Caco-2 (cell line): ENCODE measurements around the gene UST. TPM values are rescaled to one million over a fixed set of nuclear protein-coding genes. Genes with fewer than 3 reads are reported as not detected.

ENCODE experiments used
- Bru-seq: library from RNA; stranded (reverse); fragments of 400-500 nt; gene quantifications from one replicate; lab custom pipeline; 2021; lab: Mats Ljungman, UMichigan
- BruChase-seq, 2 experiments: library from RNA; stranded (reverse); fragments of 400-500 nt; gene quantifications; one replicate each; lab custom pipeline; 2021; lab: Mats Ljungman, UMichigan
- BruUV-seq: library from RNA; stranded (reverse); fragments of 400-500 nt; replicated peaks from 2 replicates; lab custom pipeline; 2021; lab: Mats Ljungman, UMichigan
- CTCF ChIA-PET: fragments of 300-600 bp; sonication (Branson Sonifier 250); formaldehyde crosslinking; loops from one replicate; lab custom pipeline; 2022; ENCODE audit warnings: antibody characterized with exemption; lab: Charles Lee
- POLR2A ChIA-PET: fragments of 300-600 bp; sonication (Branson Sonifier 250); formaldehyde crosslinking; loops from one replicate; lab custom pipeline; 2022; ENCODE audit warnings: antibody characterized with exemption; lab: Charles Lee
- DNase-seq, 2 experiments: peaks; one replicate each; pipeline versions ENCODE4 v3.0.0 to v3.0.0-alpha.2; 2020 to 2022
- H3K27me3 ChIP-seq: replicated peaks from 2 replicates; pipeline ENCODE4 v1.6.0; 2011; ENCODE audit warnings: low read length; ENCODE audit not compliant: control insufficient read depth, insufficient read depth
- H3K36me3 ChIP-seq: 2 replicates; pipeline ENCODE4 v1.5.1; 2011; ENCODE audit warnings: low read length; ENCODE audit not compliant: control insufficient read depth, insufficient read depth
- H3K4me1 ChIP-seq: fragments of 250-450 bp; sonication (Bioruptor Pico); 2 replicates; pipeline ENCODE4 v1.5.1; 2020; ENCODE audit warnings: mild to moderate bottlenecking
- H3K4me3 ChIP-seq: 2 replicates; pipeline ENCODE4 v1.5.1; 2011; ENCODE audit warnings: low read depth, mild to moderate bottlenecking, control low read depth, low read length
- H3K9me3 ChIP-seq: fragments of 250-450 bp; sonication (Bioruptor Pico); 2 replicates; pipeline ENCODE4 v1.5.1; 2020; ENCODE audit warnings: mild to moderate bottlenecking, moderate library complexity
- H3K27ac Mint-ChIP-seq: one replicate; pipeline ENCODE4 v1.8.0; 2022; ENCODE audit warnings: mixed read lengths; ENCODE audit not compliant: unreplicated experiment
- H3K27me3 Mint-ChIP-seq: one replicate; pipeline ENCODE4 v1.8.0; 2022; ENCODE audit warnings: mixed read lengths; ENCODE audit not compliant: insufficient read depth, unreplicated experiment
- H3K36me3 Mint-ChIP-seq: one replicate; pipeline ENCODE4 v1.8.0; 2022; ENCODE audit warnings: mild to moderate bottlenecking, mixed read lengths; ENCODE audit not compliant: insufficient read depth, unreplicated experiment
- H3K4me1 Mint-ChIP-seq: one replicate; pipeline ENCODE4 v1.8.0; 2022; ENCODE audit warnings: low read depth, mixed read lengths; ENCODE audit not compliant: unreplicated experiment
- H3K4me3 Mint-ChIP-seq: one replicate; pipeline ENCODE4 v1.8.0; 2022; ENCODE audit warnings: mild to moderate bottlenecking, moderate library complexity, mixed read lengths; ENCODE audit not compliant: unreplicated experiment
- H3K9me3 Mint-ChIP-seq: one replicate; pipeline ENCODE4 v1.8.0; 2022; ENCODE audit warnings: mixed read lengths; ENCODE audit not compliant: unreplicated experiment
- CTCF ChIP-seq, 2 experiments: fragments of 200-600 bp in 1 of 2; IDR thresholded peaks; 1 replicate in 1 of 2; 2 replicates in 1 of 2; pipeline versions ENCODE4 v1.5.1 to v1.8.0; 2011 to 2022; ENCODE audit warnings: antibody characterized with exemption in 1 of 2, control low read depth in 1 of 2, inconsistent platforms in 1 of 2, low read depth in 1 of 2, low read length in 1 of 2, mild to moderate bottlenecking in 1 of 2, moderate library complexity in 1 of 2; ENCODE audit not compliant: insufficient read depth in 1 of 2, severe bottlenecking in 1 of 2, unreplicated experiment in 1 of 2
- intact Hi-C: fragments of 100-400 bp; cut with micrococcal nuclease; formaldehyde crosslinking; loops from one replicate; pipeline ENCODE4 v1.10.0; 2022; ENCODE audit not compliant: unreplicated experiment
- long read RNA-seq: library from polyadenylated mRNA; stranded (forward); transcript quantifications from one replicate; pipeline ENCODE4 v2.0.0, GENCODE V29; 2022
- total RNA-seq: library from RNA; stranded (reverse); gene quantifications from 2 replicates; pipeline ENCODE4 v1.2.3, GENCODE V29; 2022

The UST gene
- total RNA-seq: not detected in 2 replicates
- Bru-seq, nascent RNA: percentile 7 among the genes with signal in this experiment
- percentile 10 among the genes with signal in this experiment for BruChase-seq, experiment 1, labeled RNA remaining after a 2-hour chase
- percentile 8 among the genes with signal in this experiment for BruChase-seq, experiment 2, labeled RNA remaining after a 6-hour chase
- long read RNA-seq: 0 reads

GRCh38 chr6:148746363-148747144 is at the start of gene UST:
Gene UST, plus strand, starts transcription at chr6:148747030. Its CDS starts 401 bp downstream, at chr6:148747431.
- Histone ChIP-seq H3K4me1 (peaks cover 9% of the 10 kb centered on the region; the same call in 1 of the 2 replicates), H3K36me3 (no peaks in the 10 kb centered on the region), H3K9me3 (no peaks in the 10 kb centered on the region), H3K4me3 (peak within 1 kb of the TSS; percentile 48), H3K27me3 (peaks cover 3% of the 10 kb centered on the region)
- H3K27me3 Mint-ChIP-seq: peaks cover 62% of the 10 kb centered on the region
- no TSS peak for BruUV-seq
- peaks cover 8% of the 10 kb centered on the region for H3K36me3 Mint-ChIP-seq
- TF ChIP-seq CTCF (IDR thresholded peaks at IDR 0.05; ENCODE audit: insufficient read depth in 1 of 2, low read depth in 1 of 2, low read length in 1 of 2, severe bottlenecking in 1 of 2, unreplicated experiment in 1 of 2): peak; percentile 28 to 40
- DNase-seq: peak in 1 of 2 experiments; percentile 40
- no peaks in the 10 kb centered on the region for H3K4me1 Mint-ChIP-seq
- POLR2A ChIA-PET: no interaction called here
- CTCF ChIA-PET: no interaction called here
- H3K27ac Mint-ChIP-seq: no peak within 1 kb of the TSS
- H3K9me3 Mint-ChIP-seq: no peaks in the 10 kb centered on the region
- intact Hi-C loops: loop anchor here (1.0 to 2.0 kb wide), 2 partner anchors 168 to 202 kb away; no protein-coding TSS in a partner anchor
- H3K4me3 Mint-ChIP-seq: peak within 1 kb of the TSS; percentile 87

DNA sequence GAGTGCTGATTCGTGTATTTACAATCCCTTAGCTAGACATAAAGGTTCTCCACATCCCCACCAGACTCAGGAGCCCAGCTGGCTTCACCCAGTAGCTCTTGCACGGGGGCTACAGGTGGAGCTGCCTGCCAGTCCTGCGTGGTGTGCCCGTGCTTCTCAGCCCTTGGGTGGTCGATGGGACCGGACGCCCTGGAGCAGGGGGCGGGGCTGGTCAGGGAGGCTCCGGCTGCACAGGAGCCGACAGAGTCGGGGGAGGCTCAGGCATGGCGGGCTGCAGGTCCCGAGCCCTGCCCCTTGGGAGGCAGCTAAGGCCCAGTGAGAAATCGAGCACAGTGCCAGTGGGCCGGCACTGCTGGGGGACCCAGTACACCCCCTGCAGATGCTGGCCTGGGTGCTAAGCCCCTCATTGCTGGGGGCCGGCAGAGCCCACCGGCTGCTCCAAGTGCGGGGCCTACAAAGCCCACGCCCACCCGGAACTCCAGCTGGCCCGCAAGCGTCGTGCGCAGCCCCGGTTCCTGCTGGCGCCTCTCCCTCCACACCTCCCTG is 48.9 kb upstream of the UST start:
- DNase-seq: no peak
- H3K4me1 ChIP-seq: no peaks in the 10 kb centered on the region
- no peaks in the 10 kb centered on the region for H3K36me3 ChIP-seq
- no peaks in the 10 kb centered on the region for H3K36me3 Mint-ChIP-seq
- no TSS peak for BruUV-seq
- H3K4me1 Mint-ChIP-seq: no peaks in the 10 kb centered on the region
- H3K27me3 ChIP-seq: no peaks in the 10 kb centered on the region
- no peaks in the 10 kb centered on the region for H3K9me3 ChIP-seq
- H3K9me3 Mint-ChIP-seq: no peaks in the 10 kb centered on the region
- intact Hi-C loops: no loop called here
- peaks cover 18% of the 10 kb centered on the region for H3K27me3 Mint-ChIP-seq
- CTCF ChIA-PET: no interaction called here
- POLR2A ChIA-PET: no interaction called here
- no peak overlapping the region for H3K4me3 ChIP-seq
- no peak overlapping the region for H3K27ac Mint-ChIP-seq
- no peak for TF ChIP-seq CTCF (IDR thresholded peaks at IDR 0.05; ENCODE audit: insufficient read depth in 1 of 2, low read depth in 1 of 2, low read length in 1 of 2, severe bottlenecking in 1 of 2, unreplicated experiment in 1 of 2)
- H3K4me3 Mint-ChIP-seq: no peak overlapping the region

- Mint-ChIP-seq H3K4me1 (no peaks in the 10 kb centered on the region), H3K36me3 (no peaks in the 10 kb centered on the region), H3K27me3 (peaks cover 18% of the 10 kb centered on the region), H3K27ac (no peak overlapping the region), H3K4me3 (no peak overlapping the region), H3K9me3 (no peaks in the 10 kb centered on the region)
- TF ChIP-seq CTCF (IDR thresholded peaks at IDR 0.05; ENCODE audit: insufficient read depth in 1 of 2, low read depth in 1 of 2, low read length in 1 of 2, severe bottlenecking in 1 of 2, unreplicated experiment in 1 of 2): no peak
- Histone ChIP-seq H3K4me3 (no peak overlapping the region), H3K4me1 (no peaks in the 10 kb centered on the region), H3K27me3 (no peaks in the 10 kb centered on the region), H3K36me3 (no peaks in the 10 kb centered on the region), H3K9me3 (no peaks in the 10 kb centered on the region)
- ChIA-PET CTCF (no interaction called here), POLR2A (no interaction called here)
- intact Hi-C loops: no loop called here
- no TSS peak for BruUV-seq
- DNase-seq: no peak
These were observed 48.1 kb upstream of the UST start for GRCh38 chr6:148698671-148699180.
